HepG2 (cell line): ENCODE data around the gene MEX3A. TPM values are rescaled to one million over a fixed set of nuclear protein-coding genes. Genes with fewer than 3 reads are reported as not detected.

Source experiments
- AGO1 ChIP-seq: fragments of 200-400 bp; formaldehyde crosslinking; IDR thresholded peaks from 2 replicates; pipeline ENCODE4 v1.6.1; 2017; ENCODE audit warnings: mild to moderate bottlenecking, low read depth, low read length, moderate library complexity; ENCODE audit not compliant: poor library complexity, severe bottlenecking
- ARNTL ChIP-seq: sonication (generic); formaldehyde crosslinking; IDR thresholded peaks from 2 replicates; pipeline ENCODE4 v1.4.0; 2020; ENCODE audit warnings: mild to moderate bottlenecking, missing genetic modification reagents
- GATAD1 ChIP-seq: IDR thresholded peaks from 2 replicates; pipeline ENCODE4 v1.6.1; 2016; ENCODE audit warnings: missing genetic modification reagents, missing compliant biosample characterization
- NFRKB ChIP-seq: fragments of 450-650 bp; IDR thresholded peaks from 2 replicates; pipeline ENCODE4 v1.6.1; 2017
- NPAS2 ChIP-seq: sonication (generic); formaldehyde crosslinking; IDR thresholded peaks from 2 replicates; pipeline ENCODE4 v1.8.0; 2022; ENCODE audit warnings: mild to moderate bottlenecking, missing genetic modification reagents, borderline replicate concordance
- NRL ChIP-seq: sonication (generic); formaldehyde crosslinking; IDR thresholded peaks from 2 replicates; pipeline ENCODE4 v1.5.0; 2020; ENCODE audit warnings: missing genetic modification reagents, mild to moderate bottlenecking, moderate library complexity, borderline replicate concordance
- SIN3A ChIP-seq: IDR thresholded peaks from 2 replicates; pipeline ENCODE4 v1.6.1; 2011; ENCODE audit warnings: low read depth, mild to moderate bottlenecking, control low read depth, low read length, borderline replicate concordance
- SRF ChIP-seq: IDR thresholded peaks from 2 replicates; pipeline ENCODE4 v1.6.1; 2011; ENCODE audit warnings: mild to moderate bottlenecking, low read depth, low read length, moderate library complexity
- TEAD2 ChIP-seq: sonication (generic); formaldehyde crosslinking; IDR thresholded peaks from 2 replicates; pipeline ENCODE4 v1.9.0; 2021; ENCODE audit warnings: missing genetic modification reagents
- ZFP36L2 ChIP-seq: sonication (generic); formaldehyde crosslinking; IDR thresholded peaks from 2 replicates; pipeline ENCODE4 v1.4.0; 2020; ENCODE audit warnings: missing genetic modification reagents
- ZKSCAN8 ChIP-seq: IDR thresholded peaks from 2 replicates; pipeline ENCODE4 v1.6.1; 2016; ENCODE audit warnings: borderline replicate concordance, missing genetic modification reagents, missing compliant biosample characterization
- ZMAT3 ChIP-seq: sonication (generic); formaldehyde crosslinking; conservative IDR thresholded peaks from 2 replicates; pipeline ENCODE4 v1.7.0; 2021; ENCODE audit warnings: missing genetic modification reagents
- ZNF34 ChIP-seq: sonication (generic); formaldehyde crosslinking; IDR thresholded peaks from 2 replicates; pipeline ENCODE4 v1.4.0; 2020; ENCODE audit warnings: mild to moderate bottlenecking, missing genetic modification reagents, borderline replicate concordance
- ZNF605 ChIP-seq: sonication (generic); formaldehyde crosslinking; IDR thresholded peaks from 2 replicates; pipeline ENCODE4 v1.8.0; 2022; ENCODE audit warnings: mild to moderate bottlenecking, missing genetic modification reagents
- ZNF615 ChIP-seq: sonication (generic); formaldehyde crosslinking; IDR thresholded peaks from 2 replicates; pipeline ENCODE4 v1.5.0; 2020; ENCODE audit warnings: mild to moderate bottlenecking, missing genetic modification reagents, borderline replicate concordance
- ZNF7 ChIP-seq: IDR thresholded peaks from 2 replicates; pipeline ENCODE4 v1.6.1; 2016; ENCODE audit warnings: missing biosample characterization, missing genetic modification reagents
- polyA plus RNA-seq, 8 experiments: library from polyadenylated mRNA; depleted of rRNA in 3 of 8; stranded (reverse) in 7 of 8; unstranded in 1 of 8; fragments of >200 nt; fragmentation: Illumina TruSeq in 4 of 8; extraction: Trizol in 4 of 8; gene quantifications; 2 replicates each; pipeline versions ENCODE4 v1.2.1 to v1.2.3, GENCODE V29; 2011 to 2016; ENCODE audit warnings: low read depth in 4 of 8, missing spikeins in 1 of 8, mixed read lengths in 1 of 8; ENCODE audit not compliant: insufficient read depth in 1 of 8
- total RNA-seq, 5 experiments: library from RNA; depleted of rRNA; stranded (reverse); fragments of >200 nt; fragmentation: Illumina TruSeq; extraction: Trizol; gene quantifications; 2 replicates each; pipeline ENCODE4 v1.2.3, GENCODE V29; 2016; ENCODE audit warnings: low read depth in 1 of 5
- TF ChIP-seq, protein P1 (sequence below): sonication (generic); formaldehyde crosslinking; IDR thresholded peaks from one replicate; pipeline ENCODE4 v1.5.1; 2020; ENCODE audit warnings: mild to moderate bottlenecking, missing genetic modification reagents; ENCODE audit errors: not compliant biosample characterization
- TF ChIP-seq, protein P2 (sequence below): sonication (generic); formaldehyde crosslinking; conservative IDR thresholded peaks from 2 replicates; pipeline ENCODE4 v1.4.0; 2020; ENCODE audit warnings: missing genetic modification reagents
- TF ChIP-seq, protein P3 (sequence below): sonication (generic); formaldehyde crosslinking; IDR thresholded peaks from 2 replicates; pipeline ENCODE4 v1.4.0; 2020; ENCODE audit warnings: mild to moderate bottlenecking, missing genetic modification reagents

The MEX3A gene
- total and polyA plus RNA-seq, 2 of the 13 experiments (the other 11 are each of a cell fraction or from before 2014, with no cell fraction given): 7.6 to 9.1 TPM

DNA sequence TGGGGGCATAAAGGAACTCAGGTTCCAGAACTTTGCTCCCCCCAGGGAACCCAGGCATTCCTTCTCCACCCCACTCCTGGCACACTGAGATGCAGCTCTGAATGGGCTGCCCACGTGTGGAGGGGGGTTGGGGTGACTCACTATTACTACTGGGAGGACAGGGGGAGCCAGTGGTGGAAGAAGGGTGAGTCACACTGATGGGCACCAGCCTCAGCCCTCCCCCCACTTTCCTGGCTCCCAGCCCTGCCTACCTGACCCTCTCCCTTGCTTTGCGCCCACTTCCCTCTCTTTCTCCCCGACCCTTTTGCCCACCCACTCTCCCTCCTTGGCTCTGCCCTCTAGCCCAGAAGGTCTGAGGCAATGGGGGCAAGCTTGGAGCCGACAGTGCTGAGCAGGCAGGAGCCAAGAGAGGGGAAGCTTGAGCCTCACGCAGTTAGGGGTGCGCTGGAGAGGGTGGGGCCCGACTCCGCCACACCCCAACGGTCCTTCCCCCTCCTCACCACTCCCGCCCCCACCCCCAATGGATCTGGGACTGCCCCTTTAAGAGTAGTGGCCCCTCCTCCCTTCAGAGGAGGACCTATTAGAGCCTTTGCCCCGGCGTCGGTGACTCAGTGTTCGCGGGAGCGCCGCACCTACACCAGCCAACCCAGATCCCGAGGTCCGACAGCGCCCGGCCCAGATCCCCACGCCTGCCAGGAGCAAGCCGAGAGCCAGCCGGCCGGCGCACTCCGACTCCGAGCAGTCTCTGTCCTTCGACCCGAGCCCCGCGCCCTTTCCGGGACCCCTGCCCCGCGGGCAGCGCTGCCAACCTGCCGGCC lies 32.0 kb upstream of the MEX3A start, which contains the start of gene LMNA (continued):
- TF ChIP-seq, protein P1, sequence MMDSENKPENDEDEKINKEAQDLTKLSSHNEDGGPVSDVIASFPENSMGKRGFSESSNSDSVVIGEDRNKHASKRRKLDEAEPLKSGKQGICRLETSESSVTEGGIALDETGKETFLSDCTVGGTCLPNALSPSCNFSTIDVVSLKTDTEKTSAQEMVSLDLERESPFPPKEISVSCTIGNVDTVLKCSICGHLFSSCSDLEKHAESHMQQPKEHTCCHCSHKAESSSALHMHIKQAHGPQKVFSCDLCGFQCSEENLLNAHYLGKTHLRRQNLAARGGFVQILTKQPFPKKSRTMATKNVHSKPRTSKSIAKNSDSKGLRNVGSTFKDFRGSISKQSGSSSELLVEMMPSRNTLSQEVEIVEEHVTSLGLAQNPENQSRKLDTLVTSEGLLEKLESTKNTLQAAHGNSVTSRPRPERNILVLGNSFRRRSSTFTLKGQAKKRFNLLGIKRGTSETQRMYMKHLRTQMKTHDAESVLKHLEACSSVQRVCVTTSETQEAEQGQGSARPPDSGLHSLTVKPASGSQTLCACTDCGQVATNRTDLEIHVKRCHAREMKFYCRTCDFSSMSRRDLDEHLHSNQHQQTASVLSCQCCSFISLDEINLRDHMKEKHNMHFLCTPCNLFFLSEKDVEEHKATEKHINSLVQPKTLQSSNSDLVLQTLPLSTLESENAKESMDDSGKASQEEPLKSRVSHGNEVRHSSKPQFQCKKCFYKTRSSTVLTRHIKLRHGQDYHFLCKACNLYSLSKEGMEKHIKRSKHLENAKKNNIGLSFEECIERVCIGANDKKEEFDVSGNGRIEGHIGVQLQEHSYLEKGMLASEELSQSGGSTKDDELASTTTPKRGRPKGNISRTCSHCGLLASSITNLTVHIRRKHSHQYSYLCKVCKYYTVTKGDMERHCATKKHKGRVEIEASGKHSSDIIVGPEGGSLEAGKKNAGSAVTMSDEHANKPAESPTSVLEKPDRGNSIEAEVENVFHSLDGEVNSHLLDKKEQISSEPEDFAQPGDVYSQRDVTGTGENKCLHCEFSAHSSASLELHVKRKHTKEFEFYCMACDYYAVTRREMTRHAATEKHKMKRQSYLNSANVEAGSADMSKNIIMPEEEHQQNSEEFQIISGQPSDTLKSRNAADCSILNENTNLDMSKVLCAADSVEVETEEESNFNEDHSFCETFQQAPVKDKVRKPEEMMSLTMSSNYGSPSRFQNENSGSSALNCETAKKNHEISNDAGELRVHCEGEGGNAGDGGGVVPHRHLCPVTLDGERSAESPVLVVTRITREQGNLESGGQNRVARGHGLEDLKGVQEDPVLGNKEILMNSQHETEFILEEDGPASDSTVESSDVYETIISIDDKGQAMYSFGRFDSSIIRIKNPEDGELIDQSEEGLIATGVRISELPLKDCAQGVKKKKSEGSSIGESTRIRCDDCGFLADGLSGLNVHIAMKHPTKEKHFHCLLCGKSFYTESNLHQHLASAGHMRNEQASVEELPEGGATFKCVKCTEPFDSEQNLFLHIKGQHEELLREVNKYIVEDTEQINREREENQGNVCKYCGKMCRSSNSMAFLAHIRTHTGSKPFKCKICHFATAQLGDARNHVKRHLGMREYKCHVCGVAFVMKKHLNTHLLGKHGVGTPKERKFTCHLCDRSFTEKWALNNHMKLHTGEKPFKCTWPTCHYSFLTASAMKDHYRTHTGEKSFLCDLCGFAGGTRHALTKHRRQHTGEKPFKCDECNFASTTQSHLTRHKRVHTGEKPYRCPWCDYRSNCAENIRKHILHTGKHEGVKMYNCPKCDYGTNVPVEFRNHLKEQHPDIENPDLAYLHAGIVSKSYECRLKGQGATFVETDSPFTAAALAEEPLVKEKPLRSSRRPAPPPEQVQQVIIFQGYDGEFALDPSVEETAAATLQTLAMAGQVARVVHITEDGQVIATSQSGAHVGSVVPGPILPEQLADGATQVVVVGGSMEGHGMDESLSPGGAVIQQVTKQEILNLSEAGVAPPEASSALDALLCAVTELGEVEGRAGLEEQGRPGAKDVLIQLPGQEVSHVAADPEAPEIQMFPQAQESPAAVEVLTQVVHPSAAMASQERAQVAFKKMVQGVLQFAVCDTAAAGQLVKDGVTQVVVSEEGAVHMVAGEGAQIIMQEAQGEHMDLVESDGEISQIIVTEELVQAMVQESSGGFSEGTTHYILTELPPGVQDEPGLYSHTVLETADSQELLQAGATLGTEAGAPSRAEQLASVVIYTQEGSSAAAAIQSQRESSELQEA (CRISPR knock-in tag): peak; percentile 79
- TF ChIP-seq GATAD1 (CRISPR knock-in tag) (peak; percentile 24; the same call in 1 of the 2 replicates), ZNF605 (CRISPR knock-in tag) (0 out of 2 replicates have a peak, but pooled peaks have one; percentile 28), AGO1 (no peak), SRF (no peak), ZFP36L2 (CRISPR knock-in tag) (no peak), ZMAT3 (CRISPR knock-in tag) (peak; percentile 60; the same call in 1 of the 2 replicates), NFRKB (no peak), SIN3A (peak; percentile 83; the same call in 1 of the 2 replicates), ZNF34 (no peak), ZNF7 (no peak), ZNF615 (CRISPR knock-in tag) (no peak), NRL (CRISPR knock-in tag) (peak; percentile 65; the same call in 1 of the 2 replicates), ZKSCAN8 (CRISPR knock-in tag) (no peak), NPAS2 (no peak), TEAD2 (CRISPR knock-in tag) (no peak), ARNTL (CRISPR knock-in tag) (no peak)
- TF ChIP-seq, protein P2, sequence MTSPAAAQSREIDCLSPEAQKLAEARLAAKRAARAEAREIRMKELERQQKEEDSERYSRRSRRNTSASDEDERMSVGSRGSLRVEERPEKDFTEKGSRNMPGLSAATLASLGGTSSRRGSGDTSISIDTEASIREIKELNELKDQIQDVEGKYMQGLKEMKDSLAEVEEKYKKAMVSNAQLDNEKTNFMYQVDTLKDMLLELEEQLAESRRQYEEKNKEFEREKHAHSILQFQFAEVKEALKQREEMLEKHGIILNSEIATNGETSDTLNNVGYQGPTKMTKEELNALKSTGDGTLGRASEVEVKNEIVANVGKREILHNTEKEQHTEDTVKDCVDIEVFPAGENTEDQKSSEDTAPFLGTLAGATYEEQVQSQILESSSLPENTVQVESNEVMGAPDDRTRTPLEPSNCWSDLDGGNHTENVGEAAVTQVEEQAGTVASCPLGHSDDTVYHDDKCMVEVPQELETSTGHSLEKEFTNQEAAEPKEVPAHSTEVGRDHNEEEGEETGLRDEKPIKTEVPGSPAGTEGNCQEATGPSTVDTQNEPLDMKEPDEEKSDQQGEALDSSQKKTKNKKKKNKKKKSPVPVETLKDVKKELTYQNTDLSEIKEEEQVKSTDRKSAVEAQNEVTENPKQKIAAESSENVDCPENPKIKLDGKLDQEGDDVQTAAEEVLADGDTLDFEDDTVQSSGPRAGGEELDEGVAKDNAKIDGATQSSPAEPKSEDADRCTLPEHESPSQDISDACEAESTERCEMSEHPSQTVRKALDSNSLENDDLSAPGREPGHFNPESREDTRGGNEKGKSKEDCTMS: no peak
- TF ChIP-seq, protein P3, sequence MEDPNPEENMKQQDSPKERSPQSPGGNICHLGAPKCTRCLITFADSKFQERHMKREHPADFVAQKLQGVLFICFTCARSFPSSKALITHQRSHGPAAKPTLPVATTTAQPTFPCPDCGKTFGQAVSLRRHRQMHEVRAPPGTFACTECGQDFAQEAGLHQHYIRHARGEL: no peak
